ENCODE data around the gene SPSB2.
A peak's percentile ranks its signal among the peaks of the same experiment; 100 is the strongest.
"Not testable (repeated sequence)": the region's sequence is repeated elsewhere in the genome, so short reads cannot be mapped to it uniquely, and the experiment has no call there.

The SPSB2 gene

DNA sequence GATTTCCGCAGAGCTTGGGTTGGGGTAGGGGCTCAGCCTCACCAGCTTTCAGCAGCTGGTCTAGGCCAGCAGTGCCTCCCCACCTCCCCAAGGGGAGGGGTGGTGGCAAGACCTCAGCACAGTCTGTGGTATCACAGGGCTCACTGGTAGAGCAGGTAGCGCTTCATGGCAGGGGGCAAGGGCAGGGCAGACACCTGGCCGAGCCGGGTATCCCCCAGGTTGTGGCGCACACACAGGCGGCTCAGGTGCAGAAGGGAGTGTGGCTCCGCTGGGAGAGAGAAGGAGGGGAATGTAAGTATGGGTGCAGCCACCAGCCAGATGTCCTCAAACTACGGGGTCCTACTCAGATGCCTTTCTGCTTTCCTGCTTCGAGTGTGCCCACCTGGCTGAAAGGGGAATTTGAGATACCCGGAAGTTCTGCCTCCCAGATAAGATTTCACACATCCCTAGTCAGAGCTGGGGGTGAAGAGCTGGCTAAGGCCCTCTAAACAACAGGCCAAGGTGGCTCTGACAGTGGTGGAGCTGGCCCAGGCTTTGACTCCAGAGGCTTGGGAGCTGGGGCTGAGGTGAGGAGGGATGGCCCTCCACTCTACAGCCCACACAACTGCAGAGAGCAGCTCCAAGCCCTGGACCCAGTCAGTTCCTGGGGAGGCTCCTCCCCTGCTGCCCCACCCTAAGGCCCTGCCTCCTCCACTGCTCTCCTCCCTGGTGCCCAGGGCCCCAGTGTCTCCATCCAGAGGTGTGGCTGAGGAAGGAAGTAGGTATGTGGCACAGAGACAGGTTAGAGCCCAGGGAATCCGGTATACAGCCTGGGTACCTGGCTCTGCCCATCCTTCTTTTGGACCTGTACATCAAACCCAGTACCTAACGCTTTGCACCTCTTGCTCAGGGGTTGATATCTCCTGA, 1.8 kb downstream of the SPSB2 start:
- H3K4me2 ChIP-seq, result peak overlapping the region; percentile 100
- H3K9me3 ChIP-seq, result no peaks in the 10 kb centered on the region
- H3K36me3 ChIP-seq, result peaks cover 41% of the 10 kb centered on the region
- H4K20me1 ChIP-seq, result peaks cover 58% of the 10 kb centered on the region
- H3K27ac ChIP-seq, result peak overlapping the region; percentile 86
- no peak for TF ChIP-seq Cebpa-rat (IDR thresholded peaks at IDR 0.05)
- peak overlapping the region; percentile 87 for H3K4me3 ChIP-seq
- peak overlapping the region; percentile 88 for H3K9ac ChIP-seq
- peaks cover 61% of the 10 kb centered on the region for H3K4me1 ChIP-seq
- H3K27me3 ChIP-seq, result no peaks in the 10 kb centered on the region

DNA sequence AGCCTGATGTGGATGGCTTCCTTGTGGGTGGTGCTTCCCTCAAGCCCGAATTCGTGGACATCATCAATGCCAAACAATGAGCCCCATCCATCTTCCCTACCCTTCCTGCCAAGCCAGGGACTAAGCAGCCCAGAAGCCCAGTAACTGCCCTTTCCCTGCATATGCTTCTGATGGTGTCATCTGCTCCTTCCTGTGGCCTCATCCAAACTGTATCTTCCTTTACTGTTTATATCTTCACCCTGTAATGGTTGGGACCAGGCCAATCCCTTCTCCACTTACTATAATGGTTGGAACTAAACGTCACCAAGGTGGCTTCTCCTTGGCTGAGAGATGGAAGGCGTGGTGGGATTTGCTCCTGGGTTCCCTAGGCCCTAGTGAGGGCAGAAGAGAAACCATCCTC, 2.8 kb downstream of the SPSB2 start:
- H3K9ac ChIP-seq, result peak overlapping the region; percentile 98
- H3K4me1 ChIP-seq, result peaks cover 66% of the 10 kb centered on the region
- peaks cover 41% of the 10 kb centered on the region for H3K36me3 ChIP-seq
- not testable (repeated sequence) for H3K4me3 ChIP-seq, H3K9me3 ChIP-seq, H3K27me3 ChIP-seq
- 0 out of 2 replicates have a peak overlapping the region, but pooled peaks have one; percentile 35 for H3K27ac ChIP-seq
- H3K4me2 ChIP-seq, result peak overlapping the region; percentile 100
- H4K20me1 ChIP-seq, result peaks cover 63% of the 10 kb centered on the region

GRCh38 chr12:6869049-6870021, 3.8 kb downstream of the SPSB2 start:
- peak overlapping the region; percentile 96; the same call in 1 of the 2 replicates for H3K27ac ChIP-seq
- no peak for TF ChIP-seq Cebpa-rat (IDR thresholded peaks at IDR 0.05)
- peak overlapping the region; percentile 86 for H3K4me3 ChIP-seq
- H4K20me1 ChIP-seq, result peaks cover 63% of the 10 kb centered on the region
- H3K27me3 ChIP-seq, result no peaks in the 10 kb centered on the region
- peaks cover 67% of the 10 kb centered on the region for H3K4me1 ChIP-seq
- H3K9me3 ChIP-seq, result no peaks in the 10 kb centered on the region
- H3K9ac ChIP-seq, result peak overlapping the region; percentile 98
- H3K36me3 ChIP-seq, result peaks cover 49% of the 10 kb centered on the region
- peak overlapping the region; percentile 100 for H3K4me2 ChIP-seq

GRCh38 chr12:6868211-6869048, 4.7 kb downstream of the SPSB2 start:
- peaks cover 60% of the 10 kb centered on the region for H3K4me1 ChIP-seq
- H3K36me3 ChIP-seq, result peaks cover 58% of the 10 kb centered on the region
- TF ChIP-seq Cebpa-rat (IDR thresholded peaks at IDR 0.05), result no peak
- peaks cover 63% of the 10 kb centered on the region for H4K20me1 ChIP-seq
- H3K4me2 ChIP-seq, result peak overlapping the region; percentile 100
- H3K4me3 ChIP-seq, result peak overlapping the region; percentile 86
- no peaks in the 10 kb centered on the region for H3K9me3 ChIP-seq
- peak overlapping the region; percentile 96 for H3K27ac ChIP-seq
- H3K27me3 ChIP-seq, result no peaks in the 10 kb centered on the region
- peak overlapping the region; percentile 98 for H3K9ac ChIP-seq

DNA sequence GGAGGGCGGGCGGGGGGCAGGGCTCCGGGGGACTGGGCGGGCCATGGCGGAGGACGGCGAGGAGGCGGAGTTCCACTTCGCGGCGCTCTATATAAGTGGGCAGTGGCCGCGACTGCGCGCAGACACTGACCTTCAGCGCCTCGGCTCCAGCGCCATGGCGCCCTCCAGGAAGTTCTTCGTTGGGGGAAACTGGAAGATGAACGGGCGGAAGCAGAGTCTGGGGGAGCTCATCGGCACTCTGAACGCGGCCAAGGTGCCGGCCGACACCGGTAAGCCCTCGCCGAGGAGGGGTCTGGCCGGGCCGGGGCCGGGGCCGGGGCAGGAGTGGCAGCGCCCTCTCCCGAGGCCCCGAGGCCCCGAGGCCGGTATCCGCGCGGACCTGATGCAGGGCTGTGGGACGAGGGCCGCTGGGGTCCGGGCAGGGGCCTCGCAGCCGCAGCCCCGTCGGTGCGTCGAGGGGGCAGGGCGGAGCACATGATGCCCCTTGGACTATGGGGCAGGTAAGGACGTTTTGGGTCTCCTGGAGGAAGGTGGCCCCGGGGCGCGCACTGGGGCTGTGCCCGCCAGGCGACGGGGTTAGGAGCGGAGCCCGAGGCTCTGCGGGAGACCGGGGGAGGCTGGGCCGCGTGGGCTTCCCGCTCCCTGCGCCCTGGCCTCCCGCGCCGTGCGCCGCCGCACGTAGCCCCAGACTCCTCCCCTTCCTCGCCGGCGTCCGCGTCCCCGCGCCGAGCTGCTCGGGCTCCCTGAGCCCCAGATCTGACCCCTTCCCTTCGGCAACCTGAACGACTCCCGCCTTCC, 5.5 kb downstream of the SPSB2 start, which contains the start of gene TPI1:
Gene TPI1 (plus strand): TSS at position 119 of the 798 bp plus-strand sequence. CDS start 36 bp downstream, at position 155.
- peaks cover 66% of the 10 kb centered on the region for H3K36me3 ChIP-seq
- peak within 1 kb of the TSS; percentile 98 for H3K9ac ChIP-seq
- peak within 1 kb of the TSS; percentile 86 for H3K4me3 ChIP-seq
- peak within 1 kb of the TSS; percentile 96 for H3K27ac ChIP-seq
- TF ChIP-seq Cebpa-rat (IDR thresholded peaks at IDR 0.05), result no peak
- peak within 1 kb of the TSS; percentile 100 for H3K4me2 ChIP-seq
- H3K4me1 ChIP-seq, result peaks cover 60% of the 10 kb centered on the region
- H3K9me3 ChIP-seq, result no peaks in the 10 kb centered on the region
- peaks cover 60% of the 10 kb centered on the region for H4K20me1 ChIP-seq
- no peaks in the 10 kb centered on the region for H3K27me3 ChIP-seq

DNA sequence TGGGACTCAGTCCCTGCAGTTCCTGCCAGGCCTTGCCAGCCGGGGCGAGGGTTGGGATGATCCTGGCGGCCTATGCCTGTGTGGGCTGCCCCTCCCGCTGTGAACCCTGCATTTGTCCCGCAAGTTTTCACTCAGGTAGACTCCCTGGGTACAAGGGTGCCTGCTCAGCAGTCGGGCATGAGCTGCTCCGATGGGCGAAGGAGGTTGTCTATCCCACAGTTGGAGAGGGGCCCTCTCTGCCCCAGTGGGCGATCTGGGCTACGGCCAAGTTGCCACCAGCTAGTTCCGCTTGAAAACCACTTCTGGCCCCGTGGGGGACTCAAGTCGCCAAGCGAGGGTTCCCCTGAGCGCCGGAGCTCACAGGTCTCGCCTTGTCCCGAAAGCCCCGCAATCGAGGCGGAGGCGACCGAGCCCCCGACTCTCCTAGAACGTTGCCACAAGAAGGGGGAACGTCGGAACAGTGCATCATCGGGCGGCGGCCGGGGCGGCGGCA, 6.1 kb downstream of the SPSB2 start:
- Histone ChIP-seq H4K20me1 (peaks cover 54% of the 10 kb centered on the region), H3K9ac (peak overlapping the region; percentile 71), H3K4me1 (peaks cover 57% of the 10 kb centered on the region), H3K4me2 (peak overlapping the region; percentile 100), H3K36me3 (peaks cover 73% of the 10 kb centered on the region), H3K4me3 (peak overlapping the region; percentile 86), H3K27ac (peak overlapping the region; percentile 48), H3K9me3 (no peaks in the 10 kb centered on the region), H3K27me3 (no peaks in the 10 kb centered on the region)
- TF ChIP-seq Cebpa-rat (IDR thresholded peaks at IDR 0.05), result no peak

- TF ChIP-seq Cebpa-rat (IDR thresholded peaks at IDR 0.05), result no peak
- peaks cover 47% of the 10 kb centered on the region for H4K20me1 ChIP-seq
- H3K4me3 ChIP-seq, result peak overlapping the region; percentile 86
- H3K27ac ChIP-seq, result peak overlapping the region; percentile 48
- H3K36me3 ChIP-seq, result peaks cover 74% of the 10 kb centered on the region
- H3K27me3 ChIP-seq, result no peaks in the 10 kb centered on the region
- H3K4me1 ChIP-seq, result peaks cover 50% of the 10 kb centered on the region
- no peaks in the 10 kb centered on the region for H3K9me3 ChIP-seq
- peak overlapping the region; percentile 100 for H3K4me2 ChIP-seq
- peak overlapping the region; percentile 71; the same call in 1 of the 2 replicates for H3K9ac ChIP-seq
These were observed 6.8 kb downstream of the SPSB2 start for GRCh38 chr12:6866163-6866919.

GRCh38 chr12:6865307-6865706, 7.8 kb downstream of the SPSB2 start:
- Histone ChIP-seq H3K36me3 (peaks cover 74% of the 10 kb centered on the region), H4K20me1 (peaks cover 37% of the 10 kb centered on the region), H3K4me1 (peaks cover 40% of the 10 kb centered on the region)
- H3K4me3 ChIP-seq, H3K9ac ChIP-seq, H3K9me3 ChIP-seq, H3K27me3 ChIP-seq, H3K4me2 ChIP-seq, H3K27ac ChIP-seq: not testable (repeated sequence)

Data from BLaER1 (cell line).